Measurements from ENCODE around the gene TEX50.
"Not testable (repeated sequence)": the region's sequence is repeated elsewhere in the genome, so short reads cannot be mapped to it uniquely, and the experiment has no call there.

Gene TEX50

DNA sequence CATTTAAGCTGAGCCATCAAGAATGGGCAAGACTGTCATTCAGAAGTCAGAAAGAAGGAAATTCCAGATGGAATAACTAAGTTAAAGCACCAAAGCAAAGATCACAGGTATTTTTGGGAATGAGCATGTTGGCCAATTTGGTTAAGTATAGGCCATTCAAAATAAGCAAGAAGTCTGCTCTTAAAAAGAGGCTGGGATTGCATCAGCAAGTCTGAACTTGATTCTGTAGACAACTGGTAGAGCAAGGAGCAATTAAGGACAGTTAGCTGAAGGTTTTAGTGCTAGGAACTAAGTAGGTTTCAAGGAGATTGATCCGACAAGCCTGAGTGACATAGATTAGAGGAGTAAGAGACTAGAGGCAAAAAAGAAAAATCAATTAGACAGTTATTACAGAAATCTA, 26.1 kb downstream of the TEX50 start:
- in situ Hi-C loops (cut with HindIII; ENCODE audit: low sequenced_read_pairs): no loop called here

DNA sequence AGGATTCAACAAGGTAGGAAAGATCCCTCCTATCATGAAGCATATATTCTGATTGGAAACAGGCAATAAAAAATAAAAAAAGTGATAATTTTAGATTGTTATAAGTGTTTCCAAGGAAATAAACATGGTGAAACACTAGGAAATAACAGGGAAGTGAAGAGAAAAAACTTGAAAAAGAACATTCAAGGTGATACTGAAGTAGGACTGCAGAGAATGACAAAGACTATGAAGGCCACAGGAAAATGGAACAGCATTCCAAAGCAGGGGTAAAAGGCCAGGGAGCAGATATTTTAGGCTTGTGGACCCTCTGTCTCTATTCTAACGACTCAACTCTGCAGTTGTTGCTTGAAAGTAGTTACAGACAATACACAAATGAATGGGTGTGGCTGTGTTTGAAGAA, 26.6 kb downstream of the TEX50 start:
- in situ Hi-C loops (cut with HindIII; ENCODE audit: low sequenced_read_pairs): no loop called here

DNA sequence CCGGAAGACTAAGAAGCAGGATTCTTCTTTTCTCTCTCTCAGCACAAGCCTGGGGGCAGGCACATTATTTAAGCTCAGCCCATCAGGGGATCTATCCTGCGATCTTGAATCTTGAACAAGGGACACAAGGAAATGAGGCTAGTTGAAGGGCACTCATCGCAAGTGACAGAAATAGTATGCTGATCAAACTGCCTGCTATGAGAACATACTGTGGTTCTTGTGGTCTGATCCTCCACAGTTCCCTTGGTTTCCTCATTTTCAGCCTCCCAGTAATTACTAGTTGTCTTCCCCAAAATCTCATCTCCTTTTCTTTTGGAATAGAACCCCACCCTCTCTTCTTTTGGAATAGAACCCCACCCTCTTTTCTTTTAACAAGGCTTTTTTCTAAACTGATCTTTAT, 28.0 kb downstream of the TEX50 start:
- in situ Hi-C loops (cut with HindIII; ENCODE audit: low sequenced_read_pairs): no loop called here

DNA sequence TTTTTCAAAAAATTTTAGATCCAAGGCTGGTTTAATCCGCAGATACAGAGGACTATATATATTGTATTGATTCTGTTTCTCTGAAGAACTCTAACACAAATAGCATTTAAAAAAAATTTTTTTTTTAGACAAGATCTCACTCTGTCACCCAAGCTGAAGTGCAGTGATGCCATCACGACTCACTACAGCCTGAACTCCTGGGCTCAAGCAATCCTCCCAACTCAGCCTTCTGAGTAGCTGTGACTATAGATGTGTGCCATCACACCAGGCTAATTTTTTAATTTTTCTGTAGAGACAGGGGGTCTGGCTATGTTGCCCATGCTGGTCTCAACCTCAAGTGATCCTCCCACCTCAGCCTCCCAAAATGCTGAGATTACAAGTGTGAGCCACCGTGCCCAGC, 31.5 kb downstream of the TEX50 start:
- in situ Hi-C loops (cut with HindIII; ENCODE audit: low sequenced_read_pairs): no loop called here

GRCh38 chr1:173669491-173669941, 34.4 kb downstream of the TEX50 start, which contains the start of gene ANKRD45:
Gene ANKRD45, minus strand, starts transcription at chr1:173669851. Its CDS starts 10,433 bp downstream, at chr1:173659418.
- in situ Hi-C loops (cut with HindIII; ENCODE audit: low sequenced_read_pairs): no loop called here

- in situ Hi-C loops (cut with HindIII; ENCODE audit: low sequenced_read_pairs): not testable (repeated sequence)
These were observed 39.4 kb downstream of the TEX50 start for GRCh38 chr1:173674496-173674895.

GRCh38 chr1:173680152-173680551, 45.0 kb downstream of the TEX50 start:
- in situ Hi-C loops (cut with HindIII; ENCODE audit: low sequenced_read_pairs): not testable (repeated sequence)

DNA sequence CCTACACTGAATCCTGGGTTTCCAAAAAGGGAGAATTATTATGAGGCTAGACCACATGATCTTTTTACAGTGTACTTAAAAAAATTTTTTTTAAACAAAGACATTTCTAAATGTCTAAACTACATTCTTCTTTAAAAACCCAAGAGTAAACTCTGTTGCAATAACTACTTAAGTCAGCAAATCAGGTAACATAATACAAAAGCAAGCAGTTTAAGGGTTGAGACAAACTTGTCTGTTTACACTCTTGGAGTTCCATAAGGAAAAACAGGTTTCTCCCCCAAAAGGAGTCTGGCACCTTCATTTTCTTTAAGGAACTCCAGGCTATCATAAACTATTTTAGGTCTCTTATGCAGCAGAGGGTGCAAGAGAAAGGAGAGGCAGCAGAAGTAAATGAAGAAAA, 47.0 kb downstream of the TEX50 start:
- in situ Hi-C loops (cut with HindIII; ENCODE audit: low sequenced_read_pairs): no loop called here

DNA sequence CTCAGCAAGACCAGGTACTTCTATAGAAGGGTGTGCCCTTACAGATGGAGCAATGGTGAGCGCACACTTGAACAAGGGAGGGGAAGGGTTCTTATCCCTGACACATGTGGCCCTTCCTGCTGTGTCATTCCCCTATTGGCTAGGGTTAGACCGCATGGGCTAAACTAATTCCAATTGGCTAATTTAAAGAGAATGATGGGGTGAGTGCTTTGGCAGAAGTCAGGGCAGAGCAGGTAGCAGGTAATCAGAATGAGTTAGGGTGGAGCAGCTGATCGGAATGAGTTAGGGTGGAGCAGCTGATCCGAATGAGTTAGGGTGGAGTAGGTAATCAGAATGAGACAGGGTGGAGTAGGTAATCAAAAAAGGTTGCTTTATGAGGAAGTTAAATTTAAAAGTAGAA, 48.7 kb downstream of the TEX50 start:
- in situ Hi-C loops (cut with HindIII; ENCODE audit: low sequenced_read_pairs): not testable (repeated sequence)

DNA sequence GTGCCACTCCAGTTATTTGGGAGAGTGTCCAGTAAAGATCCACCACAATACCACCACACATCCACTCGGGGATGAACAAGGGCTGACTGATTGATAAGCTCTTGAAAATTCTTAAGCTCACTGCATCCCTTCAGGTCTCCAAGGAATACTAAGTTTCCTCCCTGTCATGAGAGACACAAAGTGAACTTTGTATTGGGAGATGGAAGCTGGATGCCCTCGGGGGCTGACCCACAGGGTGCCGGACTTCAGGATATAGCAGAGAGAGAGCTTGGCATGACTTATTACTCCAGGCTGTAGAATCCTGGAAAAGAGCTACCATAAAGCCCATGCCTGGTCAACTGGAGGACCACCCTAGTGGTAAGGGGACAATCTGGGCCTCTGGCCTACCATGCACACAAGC, 50.0 kb downstream of the TEX50 start:
- in situ Hi-C loops (cut with HindIII; ENCODE audit: low sequenced_read_pairs): not testable (repeated sequence)

All from endothelial cell of hepatic sinusoid (primary cell).